ENCODE results near the gene TMEM132C.

- no peak for TF ChIP-seq CTCF (IDR thresholded peaks at IDR 0.05)
- no peak for TF ChIP-seq POLR2A (IDR thresholded peaks at IDR 0.05)
Measured at GRCh38 chr12:128662101-128662500, 395.1 kb downstream of the TMEM132C start.
